ENCODE data around the gene IFT25. TPM values are rescaled to one million over a fixed set of nuclear protein-coding genes. Genes with fewer than 3 reads are reported as not detected.
A peak's percentile ranks its signal among the peaks of the same experiment; 100 is the strongest.

IFT25 gene
- total RNA-seq, 1 donor from 2014 or later: 19.4 TPM

GRCh38 chr1:53905509-53905908 is 40.0 kb downstream of the IFT25 start:
- Histone ChIP-seq H3K9me3 (no peaks in the 10 kb centered on the region), H3K4me1 (no peaks in the 10 kb centered on the region), H3K27ac (no peak overlapping the region), H3K4me3 (no peak overlapping the region), H3K27me3 (no peaks in the 10 kb centered on the region), H3K36me3 (no peaks in the 10 kb centered on the region)
- intact Hi-C loops (cut with DNase I): no loop called here
- DNase-seq (ENCODE audit: extremely low spot score in 2 of 2): no peak
- TF ChIP-seq CTCF (IDR thresholded peaks at IDR 0.05): no peak
- TF ChIP-seq POLR2AphosphoS5 (IDR thresholded peaks at IDR 0.05; ENCODE audit: insufficient read depth in 1 of 2, low read depth in 1 of 2): no peak
- TF ChIP-seq POLR2A (IDR thresholded peaks at IDR 0.05): no peak

GRCh38 chr1:53902235-53903138 is 43.0 kb downstream of the IFT25 start:
- no peaks in the 10 kb centered on the region for H3K27me3 ChIP-seq
- no peak overlapping the region for H3K4me3 ChIP-seq
- DNase-seq (ENCODE audit: extremely low spot score in 2 of 2): no peak
- TF ChIP-seq POLR2AphosphoS5 (IDR thresholded peaks at IDR 0.05; ENCODE audit: insufficient read depth in 1 of 2, low read depth in 1 of 2) (no peak), POLR2A (IDR thresholded peaks at IDR 0.05) (no peak), CTCF (IDR thresholded peaks at IDR 0.05) (no peak)
- no peaks in the 10 kb centered on the region for H3K9me3 ChIP-seq
- H3K27ac ChIP-seq: no peak overlapping the region
- no peaks in the 10 kb centered on the region for H3K36me3 ChIP-seq
- H3K4me1 ChIP-seq: peaks cover 11% of the 10 kb centered on the region
- intact Hi-C loops (cut with DNase I): no loop called here

- Histone ChIP-seq H3K4me1 (peaks cover 33% of the 10 kb centered on the region), H3K27me3 (no peaks in the 10 kb centered on the region), H3K4me3 (no peak overlapping the region), H3K9me3 (no peaks in the 10 kb centered on the region), H3K36me3 (no peaks in the 10 kb centered on the region), H3K27ac (no peak overlapping the region)
- intact Hi-C loops (cut with DNase I): no loop called here
- TF ChIP-seq POLR2AphosphoS5 (IDR thresholded peaks at IDR 0.05; ENCODE audit: insufficient read depth in 1 of 2, low read depth in 1 of 2) (no peak), CTCF (IDR thresholded peaks at IDR 0.05) (no peak), POLR2A (IDR thresholded peaks at IDR 0.05) (no peak)
- DNase-seq (ENCODE audit: extremely low spot score in 2 of 2): no peak
Observed at GRCh38 chr1:53899708-53900107, 45.8 kb downstream of the IFT25 start.

GRCh38 chr1:53899206-53899628 is 46.3 kb downstream of the IFT25 start:
- TF ChIP-seq POLR2A (IDR thresholded peaks at IDR 0.05) (no peak), POLR2AphosphoS5 (IDR thresholded peaks at IDR 0.05; ENCODE audit: insufficient read depth in 1 of 2, low read depth in 1 of 2) (no peak)
- Histone ChIP-seq H3K9me3 (no peaks in the 10 kb centered on the region), H3K36me3 (no peaks in the 10 kb centered on the region), H3K27me3 (no peaks in the 10 kb centered on the region), H3K4me3 (no peak overlapping the region), H3K27ac (no peak overlapping the region), H3K4me1 (peaks cover 33% of the 10 kb centered on the region)
- no peak for DNase-seq (ENCODE audit: extremely low spot score in 2 of 2)
- intact Hi-C loops (cut with DNase I): no loop called here

- no peak for DNase-seq (ENCODE audit: extremely low spot score in 2 of 2)
- H3K4me3 ChIP-seq: no peak overlapping the region
- H3K9me3 ChIP-seq: no peaks in the 10 kb centered on the region
- H3K27me3 ChIP-seq: no peaks in the 10 kb centered on the region
- peak overlapping the region; percentile 27 for H3K27ac ChIP-seq
- TF ChIP-seq POLR2A (IDR thresholded peaks at IDR 0.05): no peak
- peak in 1 of 2 donors; percentile 51 for TF ChIP-seq POLR2AphosphoS5 (IDR thresholded peaks at IDR 0.05; ENCODE audit: insufficient read depth in 1 of 2, low read depth in 1 of 2)
- TF ChIP-seq CTCF (IDR thresholded peaks at IDR 0.05): no peak
- peaks cover 33% of the 10 kb centered on the region for H3K4me1 ChIP-seq
- intact Hi-C loops (cut with DNase I): no loop called here
- no peaks in the 10 kb centered on the region for H3K36me3 ChIP-seq
Observed at GRCh38 chr1:53896635-53897229, 48.8 kb downstream of the IFT25 start.
